NCI-H187 (cell line): ENCODE measurements around the gene MMAB.

ENCODE experiments used
- DNase-seq, 2 experiments: peaks; one replicate each; lab custom pipeline; 2025; lab: John Stamatoyannopoulos, UW

The MMAB gene

GRCh38 chr12:109583733-109584132 lies 10.4 kb upstream of the MMAB start:
- DNase-seq, result no peak

GRCh38 chr12:109582636-109583035 lies 9.3 kb upstream of the MMAB start:
- DNase-seq, result no peak

GRCh38 chr12:109581856-109582255 lies 8.6 kb upstream of the MMAB start:
- DNase-seq, result no peak

GRCh38 chr12:109581334-109581691 lies 8.0 kb upstream of the MMAB start:
- no peak for DNase-seq

GRCh38 chr12:109580684-109581333 lies 7.5 kb upstream of the MMAB start:
- DNase-seq, result no peak

GRCh38 chr12:109580272-109580671 lies 7.0 kb upstream of the MMAB start:
- no peak for DNase-seq

- no peak for DNase-seq
Observed at GRCh38 chr12:109579639-109580038, 6.3 kb upstream of the MMAB start.

- DNase-seq, result no peak
Observed at GRCh38 chr12:109578330-109578927, 5.1 kb upstream of the MMAB start.

GRCh38 chr12:109577311-109577710 lies 4.0 kb upstream of the MMAB start:
- no peak for DNase-seq

- DNase-seq, result no peak
Observed at GRCh38 chr12:109575683-109576082, 2.4 kb upstream of the MMAB start.

GRCh38 chr12:109573914-109574244 lies 575 bp upstream of the MMAB start:
- no peak for DNase-seq

GRCh38 chr12:109572506-109572845 lies 828 bp downstream of the MMAB start:
- no peak for DNase-seq

- no peak for DNase-seq
Observed at GRCh38 chr12:109571773-109572505, 1.4 kb downstream of the MMAB start.

- no peak for DNase-seq
Observed at GRCh38 chr12:109568486-109568885, 4.8 kb downstream of the MMAB start.

GRCh38 chr12:109567967-109568366 lies 5.3 kb downstream of the MMAB start:
- DNase-seq, result no peak

- DNase-seq, result no peak
Observed at GRCh38 chr12:109567296-109567695, 6.0 kb downstream of the MMAB start.

GRCh38 chr12:109566424-109566823 lies 6.9 kb downstream of the MMAB start:
- DNase-seq, result no peak

GRCh38 chr12:109563291-109564284 lies 9.7 kb downstream of the MMAB start:
- DNase-seq, result no peak

GRCh38 chr12:109562871-109563270 lies 10.4 kb downstream of the MMAB start:
- DNase-seq, result no peak

GRCh38 chr12:109561711-109562030 lies 11.6 kb downstream of the MMAB start:
- DNase-seq, result no peak

GRCh38 chr12:109560867-109561710 lies 12.2 kb downstream of the MMAB start:
- no peak for DNase-seq

- DNase-seq, result no peak
Observed at GRCh38 chr12:109559601-109560000, 13.7 kb downstream of the MMAB start.
